ENCODE results near the gene NKAIN1. TPM values are rescaled to one million over a fixed set of nuclear protein-coding genes. Genes with fewer than 3 reads are reported as not detected.

Gene NKAIN1
- total and polyA plus RNA-seq, 2 of the 13 experiments (the other 11 are each of a cell fraction or from before 2014, with no cell fraction given), result 0.29 to 0.40 TPM

- no peaks in the 10 kb centered on the region for H3K9me3 ChIP-seq (ENCODE audit: low read length)
- ChIA-PET CTCF (ENCODE audit: low intra/inter-chr PET ratio, low total read pairs) (no interaction called here), POLR2A (interaction anchor here (0.5 to 2.6 kb wide), 7 partner anchors 10 to 493 kb away, joined by 3 to 15 read pairs (median 4); partner anchors contain the start of gene PUM1)
- intact Hi-C loops (cut with micrococcal nuclease; ENCODE audit: unreplicated experiment), result loop anchor here (10.0 kb wide), 1 partner anchor 90 kb away; the partner anchor contains the start of gene PUM1
- BruUV-seq (replicated peaks), result no TSS peak
- H3K27me3 ChIP-seq (ENCODE audit: control insufficient read depth in 1 of 2, insufficient read depth in 2 of 2, low read length in 2 of 2), result no peaks in the 10 kb centered on the region
- FAIRE-seq (peak; percentile 42), ATAC-seq (peak; percentile 84), DNase-seq (ENCODE audit: low spot score) (peak; percentile 87)
- H3K4me1 ChIP-seq (ENCODE audit: insufficient read depth, low read length), result peaks cover 23% of the 10 kb centered on the region
- peak overlapping the region; percentile 63 to 75 (median 67); a peak in 5 of 6 replicates for H3K4me3 ChIP-seq (replicated peaks in 1 of 3; ENCODE audit: insufficient read depth in 1 of 3, low read depth in 2 of 3, low read length in 3 of 3)
- peak overlapping the region; percentile 78 for H3K9ac ChIP-seq (ENCODE audit: insufficient read depth, low read depth, low read length)
- in situ Hi-C loops (cut with HindIII; ENCODE audit: extremely low pct_ligation_motif_present, low pct_unique_long_range_greater_than_20kb), result no loop called here
- H3K36me3 ChIP-seq (replicated peaks in 1 of 2; ENCODE audit: control insufficient read depth in 1 of 2, insufficient read depth in 2 of 2, low read length in 2 of 2), result no peaks in the 10 kb centered on the region
- no peaks in the 10 kb centered on the region for H4K20me1 ChIP-seq (ENCODE audit: insufficient read depth, low read length)
- H3K79me2 ChIP-seq (ENCODE audit: insufficient read depth, low read length), result no peaks in the 10 kb centered on the region
- peak overlapping the region; percentile 85 for H3K4me2 ChIP-seq (ENCODE audit: low read depth, low read length)
- under 1% methylated on average over 17 of the region's 51 CpGs for WGBS (ENCODE audit: low lambda C conversion rate)
- H2AFZ ChIP-seq (ENCODE audit: low read length), result no peak overlapping the region
- H3K27ac ChIP-seq (ENCODE audit: extremely low read length, insufficient read depth, low read length), result peak overlapping the region; percentile 86
- TF ChIP-seq PITX1 (CRISPR knock-in tag; IDR thresholded peaks at IDR 0.05), result peak; percentile 21; the same call in 1 of the 2 replicates
- no peak for TF ChIP-seq ZBTB20 (CRISPR knock-in tag; IDR thresholded peaks at IDR 0.05; ENCODE audit: borderline replicate concordance, low read depth)
- 0 out of 2 replicates have a peak, but pooled peaks have one; percentile 51 for TF ChIP-seq ARHGAP35 (CRISPR knock-in tag; IDR thresholded peaks at IDR 0.05; ENCODE audit: borderline replicate concordance)
- TF ChIP-seq SOX13 (IDR thresholded peaks at IDR 0.05), result no peak
- TF ChIP-seq SOX13 (CRISPR knock-in tag; conservative IDR thresholded peaks at IDR 0.05 in 1 of 2, IDR thresholded peaks at IDR 0.05 in 1 of 2), result peak in 1 of 2 experiments; percentile 63; a peak in 2 of 4 replicates
- no peak for TF ChIP-seq SRF (IDR thresholded peaks at IDR 0.05; ENCODE audit: low read depth, low read length)
- TF ChIP-seq, protein P1, sequence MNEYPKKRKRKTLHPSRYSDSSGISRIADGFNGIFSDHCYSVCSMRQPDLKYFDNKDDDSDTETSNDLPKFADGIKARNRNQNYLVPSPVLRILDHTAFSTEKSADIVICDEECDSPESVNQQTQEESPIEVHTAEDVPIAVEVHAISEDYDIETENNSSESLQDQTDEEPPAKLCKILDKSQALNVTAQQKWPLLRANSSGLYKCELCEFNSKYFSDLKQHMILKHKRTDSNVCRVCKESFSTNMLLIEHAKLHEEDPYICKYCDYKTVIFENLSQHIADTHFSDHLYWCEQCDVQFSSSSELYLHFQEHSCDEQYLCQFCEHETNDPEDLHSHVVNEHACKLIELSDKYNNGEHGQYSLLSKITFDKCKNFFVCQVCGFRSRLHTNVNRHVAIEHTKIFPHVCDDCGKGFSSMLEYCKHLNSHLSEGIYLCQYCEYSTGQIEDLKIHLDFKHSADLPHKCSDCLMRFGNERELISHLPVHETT (CRISPR knock-in tag; conservative IDR thresholded peaks at IDR 0.05), result 0 out of 2 replicates have a peak, but pooled peaks have one; percentile 20
- TF ChIP-seq KLF12 (CRISPR knock-in tag; IDR thresholded peaks at IDR 0.05; ENCODE audit: borderline replicate concordance), result 0 out of 2 replicates have a peak, but pooled peaks have one; percentile 39
- 0 out of 2 replicates have a peak, but pooled peaks have one; percentile 23 for TF ChIP-seq ESRRA (CRISPR knock-in tag; IDR thresholded peaks at IDR 0.05; ENCODE audit: low read depth)
- no peak for TF ChIP-seq CEBPB (IDR thresholded peaks at IDR 0.05; ENCODE audit: borderline replicate concordance, low read depth, low read length)
- TF ChIP-seq ZMYM3 (CRISPR knock-in tag; IDR thresholded peaks at IDR 0.05), result peak; percentile 69
- TF ChIP-seq TEAD3 (CRISPR knock-in tag; optimal IDR thresholded peaks at IDR 0.05; ENCODE audit: borderline replicate concordance), result peak; percentile 51
- peak; percentile 83 for TF ChIP-seq ZNF740 (CRISPR knock-in tag; IDR thresholded peaks at IDR 0.05)
- TF ChIP-seq HDAC2 (CRISPR knock-in tag; IDR thresholded peaks at IDR 0.05), result peak; percentile 33; the same call in 1 of the 2 replicates
- peak; percentile 28 for TF ChIP-seq SAP130 (CRISPR knock-in tag; IDR thresholded peaks at IDR 0.05; ENCODE audit: low read depth)
- TF ChIP-seq HOMEZ (CRISPR knock-in tag; IDR thresholded peaks at IDR 0.05; ENCODE audit: low read depth), result 0 out of 2 replicates have a peak, but pooled peaks have one; percentile 17
- 0 out of 2 replicates have a peak, but pooled peaks have one; percentile 19 for TF ChIP-seq ZNF331 (CRISPR knock-in tag; IDR thresholded peaks at IDR 0.05)
- peak; percentile 17; the same call in 1 of the 2 replicates for TF ChIP-seq ZFX (CRISPR knock-in tag; IDR thresholded peaks at IDR 0.05; ENCODE audit: low read depth)
- TF ChIP-seq HOXD1 (CRISPR knock-in tag; IDR thresholded peaks at IDR 0.05), result 0 out of 2 replicates have a peak, but pooled peaks have one; percentile 28
- TF ChIP-seq ZC3H4 (CRISPR knock-in tag; IDR thresholded peaks at IDR 0.05; ENCODE audit: borderline replicate concordance), result no peak
- TF ChIP-seq MTF1 (CRISPR knock-in tag; IDR thresholded peaks at IDR 0.05), result no peak
- TF ChIP-seq POLR2AphosphoS5 (IDR thresholded peaks at IDR 0.05; ENCODE audit: low read depth, low read length), result peak; percentile 35; the same call in 1 of the 2 replicates
- no peak for TF ChIP-seq TBL1XR1 (IDR thresholded peaks at IDR 0.05; ENCODE audit: borderline replicate concordance, low read length, partially characterized antibody)
These were observed 85.0 kb downstream of the NKAIN1 start for GRCh38 chr1:31154632-31155215.

All from HepG2 (cell line).